Measurements from ENCODE around the gene KLRD1. TPM values are rescaled to one million over a fixed set of nuclear protein-coding genes. Genes with fewer than 3 reads are reported as not detected.

KLRD1 gene
- polyA plus RNA-seq, 1 of the 3 experiments (the other 2 are of a cell fraction), result not detected

DNA sequence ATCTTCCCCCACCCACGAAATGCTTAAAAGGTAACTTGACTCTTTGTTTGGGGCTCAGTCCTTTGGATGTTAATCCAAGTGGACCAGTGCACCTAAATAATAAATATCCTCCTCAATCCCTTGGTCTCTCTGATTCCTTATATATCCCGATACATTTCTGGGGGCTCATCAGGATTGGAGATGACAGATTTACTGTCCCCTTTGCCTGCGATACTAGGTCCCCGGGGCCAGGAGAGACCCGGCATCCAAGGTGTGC lies 55.9 kb downstream of the KLRD1 start:
- no peak overlapping the region for H2AFZ ChIP-seq (ENCODE audit: low read depth)
- H3K4me3 ChIP-seq (ENCODE audit: low read depth in 2 of 2, low read length in 1 of 2), result no peak overlapping the region
- H3K4me1 ChIP-seq (ENCODE audit: control insufficient read depth in 1 of 2, insufficient read depth in 2 of 2, low read depth in 1 of 2, low read length in 1 of 2), result peaks cover 0 to 9% of the 10 kb centered on the region in 2 experiments; a peak in 1 of 4 replicates
- CTCF ChIA-PET, result no interaction called here
- no peaks in the 10 kb centered on the region for H3K79me2 ChIP-seq (ENCODE audit: insufficient read depth)
- 94% methylated on average over 3 of the region's 5 CpGs for WGBS (ENCODE audit: low lambda C conversion rate)
- H3K9ac ChIP-seq, result no peak overlapping the region
- no peak overlapping the region for H3K4me2 ChIP-seq
- TF ChIP-seq, protein P1, sequence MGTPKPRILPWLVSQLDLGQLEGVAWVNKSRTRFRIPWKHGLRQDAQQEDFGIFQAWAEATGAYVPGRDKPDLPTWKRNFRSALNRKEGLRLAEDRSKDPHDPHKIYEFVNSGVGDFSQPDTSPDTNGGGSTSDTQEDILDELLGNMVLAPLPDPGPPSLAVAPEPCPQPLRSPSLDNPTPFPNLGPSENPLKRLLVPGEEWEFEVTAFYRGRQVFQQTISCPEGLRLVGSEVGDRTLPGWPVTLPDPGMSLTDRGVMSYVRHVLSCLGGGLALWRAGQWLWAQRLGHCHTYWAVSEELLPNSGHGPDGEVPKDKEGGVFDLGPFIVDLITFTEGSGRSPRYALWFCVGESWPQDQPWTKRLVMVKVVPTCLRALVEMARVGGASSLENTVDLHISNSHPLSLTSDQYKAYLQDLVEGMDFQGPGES (IDR thresholded peaks at IDR 0.05; ENCODE audit: low read depth, low read length), result no peak
- no peaks in the 10 kb centered on the region for H3F3A ChIP-seq (replicated peaks; ENCODE audit: insufficient read depth)
- H3K27me3 ChIP-seq (ENCODE audit: insufficient read depth), result no peaks in the 10 kb centered on the region
- no peak for DNase-seq
- H3K9me2 ChIP-seq, result no peaks in the 10 kb centered on the region
- H4K20me1 ChIP-seq (ENCODE audit: insufficient read depth), result no peaks in the 10 kb centered on the region
- H3K36me3 ChIP-seq (replicated peaks in 1 of 2; ENCODE audit: control insufficient read depth in 1 of 2, insufficient read depth in 2 of 2, low read length in 1 of 2), result no peaks in the 10 kb centered on the region
- H3K27ac ChIP-seq (ENCODE audit: low read depth in 2 of 2, low read length in 1 of 2), result no peak overlapping the region
- no peaks in the 10 kb centered on the region for H3K9me3 ChIP-seq
- POLR2A ChIA-PET, result no interaction called here

DNA sequence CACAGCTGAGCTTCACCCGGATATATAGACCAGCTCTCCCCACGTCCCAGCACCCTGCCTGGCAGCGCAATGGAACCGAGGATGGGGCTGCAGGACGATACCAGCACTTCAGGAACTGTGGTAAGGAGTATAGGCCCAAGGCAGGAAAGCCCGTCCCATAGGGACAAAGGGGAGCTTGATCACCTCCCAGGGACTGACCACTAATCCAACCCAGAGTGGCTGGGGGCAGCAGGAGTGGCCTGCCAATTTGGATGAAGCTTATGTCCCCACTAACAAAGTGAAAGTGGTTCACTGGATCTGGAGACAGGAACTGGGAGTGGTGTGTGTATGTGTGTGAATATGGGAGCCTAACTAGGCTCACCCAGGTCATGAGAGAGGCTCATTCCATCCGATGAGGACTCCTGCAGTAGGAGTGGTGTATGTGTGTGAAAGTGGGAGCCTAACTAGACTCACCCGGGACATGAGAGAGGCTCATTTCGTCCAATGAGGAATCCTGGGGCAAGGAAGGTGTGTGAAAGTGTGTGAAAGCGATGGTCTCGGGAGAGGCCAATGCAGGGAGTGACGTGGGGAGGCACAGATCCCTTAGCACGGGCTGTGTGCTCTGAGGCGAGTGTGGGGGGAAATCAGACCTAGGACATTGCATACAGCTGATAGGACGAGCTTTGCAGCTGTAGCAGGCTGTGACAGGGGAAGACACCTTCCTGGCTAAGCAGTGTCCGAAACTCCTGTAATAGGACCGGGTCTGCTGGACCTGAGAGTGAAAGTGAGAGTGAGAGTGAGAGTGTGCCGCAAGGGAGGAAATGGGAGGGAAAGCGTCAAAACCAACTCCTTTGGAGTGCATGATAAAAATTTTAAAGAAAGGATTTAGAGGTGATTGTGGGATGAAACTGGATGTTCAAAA lies 56.5 kb downstream of the KLRD1 start:
- H3K4me3 ChIP-seq (ENCODE audit: low read depth in 2 of 2, low read length in 1 of 2), result peak overlapping the region; percentile 50 to 61
- H3K9me3 ChIP-seq, result no peaks in the 10 kb centered on the region
- no peak for DNase-seq
- no peaks in the 10 kb centered on the region for H3K27me3 ChIP-seq (ENCODE audit: insufficient read depth)
- no peak overlapping the region for H3K27ac ChIP-seq (ENCODE audit: low read depth in 2 of 2, low read length in 1 of 2)
- peaks cover 0 to 9% of the 10 kb centered on the region in 2 experiments; a peak in 1 of 4 replicates for H3K4me1 ChIP-seq (ENCODE audit: control insufficient read depth in 1 of 2, insufficient read depth in 2 of 2, low read depth in 1 of 2, low read length in 1 of 2)
- no peaks in the 10 kb centered on the region for H3F3A ChIP-seq (replicated peaks; ENCODE audit: insufficient read depth)
- no peaks in the 10 kb centered on the region for H4K20me1 ChIP-seq (ENCODE audit: insufficient read depth)
- ChIA-PET CTCF (interaction anchor here (0.7 kb wide), 1 partner anchor 33 kb away, joined by 3 read pairs; no protein-coding TSS in a partner anchor), POLR2A (no interaction called here)
- no peaks in the 10 kb centered on the region for H3K79me2 ChIP-seq (ENCODE audit: insufficient read depth)
- no peaks in the 10 kb centered on the region for H3K9me2 ChIP-seq
- H3K36me3 ChIP-seq (replicated peaks in 1 of 2; ENCODE audit: control insufficient read depth in 1 of 2, insufficient read depth in 2 of 2, low read length in 1 of 2), result no peaks in the 10 kb centered on the region
- TF ChIP-seq TCF12 (IDR thresholded peaks at IDR 0.05) (no peak), JUND (IDR thresholded peaks at IDR 0.05) (no peak), SMC3 (IDR thresholded peaks at IDR 0.05; ENCODE audit: low read depth, low read length) (no peak), ELF1 (IDR thresholded peaks at IDR 0.05) (no peak), EP300 (IDR thresholded peaks at IDR 0.05; ENCODE audit: borderline replicate concordance in 1 of 2, low read depth in 1 of 2, low read length in 1 of 2) (no peak), FOXJ3 (CRISPR knock-in tag; IDR thresholded peaks at IDR 0.05) (no peak), MXI1 (IDR thresholded peaks at IDR 0.05; ENCODE audit: low read depth, low read length) (no peak)
- 79% methylated on average over 19 of the region's 19 CpGs for WGBS (ENCODE audit: low lambda C conversion rate)
- peak overlapping the region; percentile 78 for H3K4me2 ChIP-seq
- peak overlapping the region; percentile 96 for H2AFZ ChIP-seq (ENCODE audit: low read depth)
- 0 out of 2 replicates have a peak overlapping the region, but pooled peaks have one; percentile 37 for H3K9ac ChIP-seq

DNA sequence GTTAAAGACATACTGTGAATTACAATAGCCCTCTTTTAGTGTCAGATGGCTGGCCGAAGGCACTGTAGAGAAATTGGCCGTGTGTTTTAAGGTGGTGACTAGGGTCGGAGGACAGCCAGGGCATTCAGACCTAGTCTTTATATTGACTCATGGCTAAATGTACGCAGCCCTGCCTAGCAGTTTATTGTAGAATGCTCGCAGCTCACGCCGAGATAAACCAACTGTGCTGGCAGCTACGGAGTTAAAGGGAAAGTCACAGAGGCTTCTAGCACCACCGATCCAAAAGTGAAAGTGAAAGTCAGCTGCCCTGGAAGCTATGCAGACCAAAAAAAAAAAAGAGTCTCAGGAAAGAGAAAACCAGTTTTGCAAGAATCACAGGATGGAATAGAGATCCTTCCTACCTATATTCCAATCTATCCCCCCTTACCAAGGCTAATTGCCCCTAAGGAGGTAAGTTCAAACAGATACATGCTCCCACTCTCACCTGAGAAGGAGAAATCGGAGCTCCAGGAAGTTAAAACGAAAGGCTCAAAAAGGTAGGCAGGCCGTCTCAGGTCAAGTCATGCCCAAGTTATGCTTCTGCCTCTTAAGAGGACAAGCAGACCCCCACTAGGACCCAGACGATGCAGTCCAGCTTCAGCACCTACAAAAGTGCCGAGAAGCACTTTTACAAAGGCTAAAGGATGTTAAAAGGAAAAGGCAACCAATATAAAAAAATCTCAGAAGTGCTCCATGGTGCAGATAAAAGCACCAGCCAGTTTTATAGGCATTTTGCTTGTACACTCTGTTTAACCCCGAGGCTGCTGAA lies 57.3 kb downstream of the KLRD1 start:
- Histone ChIP-seq H4K20me1 (ENCODE audit: insufficient read depth) (no peaks in the 10 kb centered on the region), H3K36me3 (replicated peaks in 1 of 2; ENCODE audit: control insufficient read depth in 1 of 2, insufficient read depth in 2 of 2, low read length in 1 of 2) (no peaks in the 10 kb centered on the region), H3K4me2 (peak overlapping the region; percentile 78), H3K9me3 (no peaks in the 10 kb centered on the region), H3K27me3 (ENCODE audit: insufficient read depth) (no peaks in the 10 kb centered on the region), H3K27ac (ENCODE audit: low read depth in 2 of 2, low read length in 1 of 2) (no peak overlapping the region; a peak in 1 of 4 replicates), H3K9me2 (no peaks in the 10 kb centered on the region), H3F3A (replicated peaks; ENCODE audit: insufficient read depth) (no peaks in the 10 kb centered on the region), H3K4me1 (ENCODE audit: control insufficient read depth in 1 of 2, insufficient read depth in 2 of 2, low read depth in 1 of 2, low read length in 1 of 2) (peaks cover 0 to 9% of the 10 kb centered on the region in 2 experiments; a peak in 1 of 4 replicates), H3K9ac (peak overlapping the region; percentile 37; the same call in 1 of the 2 replicates), H2AFZ (ENCODE audit: low read depth) (peak overlapping the region; percentile 96), H3K79me2 (ENCODE audit: insufficient read depth) (no peaks in the 10 kb centered on the region), H3K4me3 (ENCODE audit: low read depth in 2 of 2, low read length in 1 of 2) (peak overlapping the region; percentile 50 to 61)
- DNase-seq, result peak; percentile 33
- CTCF ChIA-PET, result interaction anchor here (0.7 kb wide), 1 partner anchor 34 kb away, joined by 3 read pairs; no protein-coding TSS in a partner anchor
- 23% methylated on average over 15 of the region's 15 CpGs for WGBS (ENCODE audit: low lambda C conversion rate)
- POLR2A ChIA-PET, result no interaction called here
- TF ChIP-seq, protein P2, sequence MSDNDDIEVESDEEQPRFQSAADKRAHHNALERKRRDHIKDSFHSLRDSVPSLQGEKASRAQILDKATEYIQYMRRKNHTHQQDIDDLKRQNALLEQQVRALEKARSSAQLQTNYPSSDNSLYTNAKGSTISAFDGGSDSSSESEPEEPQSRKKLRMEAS (IDR thresholded peaks at IDR 0.05; ENCODE audit: low read depth), result no peak
- TF ChIP-seq YY1 (IDR thresholded peaks at IDR 0.05; ENCODE audit: low read depth), result no peak
